ENCODE measurements around the gene IRGC. TPM values are rescaled to one million over a fixed set of nuclear protein-coding genes. Genes with fewer than 3 reads are reported as not detected.

IRGC gene
- total RNA-seq, 1 donor from 2014 or later = not detected

DNA sequence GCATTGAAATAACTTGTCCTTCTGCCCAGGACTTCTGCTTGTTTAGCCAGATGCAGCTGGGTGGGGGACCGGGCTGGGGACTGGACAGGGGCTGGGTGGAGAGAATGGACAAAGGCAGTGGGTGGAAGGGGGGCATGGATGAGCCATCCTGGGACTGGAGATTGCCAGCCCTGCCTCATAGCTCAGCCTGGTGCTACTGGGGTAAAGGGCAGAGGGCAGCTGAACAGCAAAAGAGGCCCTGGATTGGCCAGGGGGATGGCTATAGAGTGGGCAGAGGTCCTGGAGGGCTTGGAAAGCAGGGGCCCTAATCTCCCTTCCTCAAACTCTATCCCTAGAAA lies 28.2 kb upstream of the IRGC start:
- DNase-seq (ENCODE audit: low read depth) (no peak), FAIRE-seq (no peak)
- no peak for TF ChIP-seq CTCF (IDR thresholded peaks at IDR 0.05; ENCODE audit: insufficient read depth, low read length, severe bottlenecking)
- Histone ChIP-seq H3K36me3 (ENCODE audit: control insufficient read depth, insufficient read depth, low read length) (no peaks in the 10 kb centered on the region), H3K27me3 (ENCODE audit: control insufficient read depth, insufficient read depth, low read length) (no peaks in the 10 kb centered on the region), H3K4me3 (ENCODE audit: low read depth, low read length) (no peak overlapping the region)

DNA sequence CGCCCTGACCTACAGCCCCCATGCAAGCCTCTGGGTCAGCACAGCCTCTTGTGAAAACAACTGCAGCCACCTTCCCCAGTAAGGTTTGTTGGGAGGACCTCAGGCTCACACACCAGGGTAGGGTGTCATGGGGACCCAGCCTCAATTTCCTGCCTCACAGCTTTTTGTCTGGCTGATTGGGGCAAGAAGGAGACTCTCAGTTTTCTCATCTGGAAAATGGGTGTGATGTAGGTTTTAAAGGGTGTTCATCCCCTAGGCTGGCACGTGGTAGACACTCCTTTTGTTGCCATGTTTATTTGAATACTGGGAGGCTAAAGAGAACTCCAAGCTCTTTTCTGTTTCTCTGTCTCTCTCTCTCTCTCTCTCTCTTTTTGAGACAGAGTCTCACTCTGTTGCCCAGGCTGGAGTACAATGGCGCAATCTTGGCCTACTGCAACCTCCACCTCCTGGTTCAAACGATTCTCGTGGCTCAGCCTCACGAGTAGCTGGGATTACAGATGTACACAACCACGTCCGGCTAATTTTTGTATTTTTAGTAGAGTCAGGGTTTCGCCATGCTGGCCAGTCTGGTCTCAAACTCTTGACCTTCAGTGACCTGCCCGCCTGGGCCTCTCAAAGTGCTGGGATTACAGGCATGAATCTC lies 27.7 kb upstream of the IRGC start:
- Histone ChIP-seq H3K4me3 (ENCODE audit: low read depth, low read length) (no peak overlapping the region), H3K27me3 (ENCODE audit: control insufficient read depth, insufficient read depth, low read length) (no peaks in the 10 kb centered on the region), H3K36me3 (ENCODE audit: control insufficient read depth, insufficient read depth, low read length) (no peaks in the 10 kb centered on the region)
- DNase-seq (ENCODE audit: low read depth) (no peak), FAIRE-seq (no peak)
- no peak for TF ChIP-seq CTCF (IDR thresholded peaks at IDR 0.05; ENCODE audit: insufficient read depth, low read length, severe bottlenecking)

DNA sequence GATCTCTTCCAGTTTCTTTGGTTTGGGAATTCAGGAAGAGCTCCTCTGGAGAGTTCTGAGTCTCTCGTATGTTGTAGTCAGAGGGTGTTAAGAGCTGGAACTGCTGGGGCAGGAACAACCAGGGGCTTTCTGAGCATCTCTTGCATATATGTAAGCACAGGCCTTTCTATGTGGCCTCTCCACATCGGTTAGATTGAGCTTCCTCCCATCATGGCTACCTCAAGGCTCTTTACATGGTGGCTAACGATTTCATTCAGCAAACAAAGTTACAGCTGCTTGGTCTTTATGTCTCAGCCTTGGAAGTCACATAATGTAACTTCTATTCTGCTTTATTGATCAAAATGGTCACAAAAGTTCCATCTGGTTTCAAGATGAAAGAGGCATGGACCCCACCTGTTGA lies 25.4 kb upstream of the IRGC start:
- no peaks in the 10 kb centered on the region for H3K27me3 ChIP-seq (ENCODE audit: control insufficient read depth, insufficient read depth, low read length)
- no peak overlapping the region for H3K4me3 ChIP-seq (ENCODE audit: low read depth, low read length)
- DNase-seq (ENCODE audit: low read depth) (no peak), FAIRE-seq (no peak)
- no peak for TF ChIP-seq CTCF (IDR thresholded peaks at IDR 0.05; ENCODE audit: insufficient read depth, low read length, severe bottlenecking)
- H3K36me3 ChIP-seq (ENCODE audit: control insufficient read depth, insufficient read depth, low read length) = no peaks in the 10 kb centered on the region

DNA sequence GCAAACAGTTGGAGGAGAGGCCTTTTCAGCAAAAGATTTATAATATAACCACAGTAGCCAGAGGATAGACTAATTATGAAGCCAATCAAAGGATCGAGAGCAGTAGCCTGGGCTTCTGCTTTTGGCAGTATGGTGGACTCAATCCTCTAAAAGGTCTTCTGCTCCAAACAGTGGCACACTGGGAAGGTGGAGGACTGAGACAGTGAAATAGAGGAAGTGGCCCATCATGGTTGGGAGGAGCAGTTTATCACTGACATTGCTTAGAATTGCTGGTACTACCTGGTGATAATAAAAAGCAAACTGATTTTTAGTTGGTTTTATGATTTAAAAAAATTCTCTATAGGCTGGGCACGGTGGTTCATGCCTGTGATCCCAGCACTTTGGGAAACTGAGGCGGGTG lies 25.0 kb upstream of the IRGC start:
- no peak for FAIRE-seq
- H3K27me3 ChIP-seq (ENCODE audit: control insufficient read depth, insufficient read depth, low read length) = no peaks in the 10 kb centered on the region
- TF ChIP-seq CTCF (IDR thresholded peaks at IDR 0.05; ENCODE audit: insufficient read depth, low read length, severe bottlenecking) = no peak
- no peak overlapping the region for H3K4me3 ChIP-seq (ENCODE audit: low read depth, low read length)
- DNase-seq (ENCODE audit: low read depth) = no peak
- H3K36me3 ChIP-seq (ENCODE audit: control insufficient read depth, insufficient read depth, low read length) = no peaks in the 10 kb centered on the region

GRCh38 chr19:43691755-43692154 lies 24.1 kb upstream of the IRGC start:
- FAIRE-seq = no peak
- Histone ChIP-seq H3K36me3 (ENCODE audit: control insufficient read depth, insufficient read depth, low read length) (no peaks in the 10 kb centered on the region), H3K4me3 (ENCODE audit: low read depth, low read length) (no peak overlapping the region), H3K27me3 (ENCODE audit: control insufficient read depth, insufficient read depth, low read length) (no peaks in the 10 kb centered on the region)
- DNase-seq (ENCODE audit: low read depth) = no peak
- no peak for TF ChIP-seq CTCF (IDR thresholded peaks at IDR 0.05; ENCODE audit: insufficient read depth, low read length, severe bottlenecking)

GRCh38 chr19:43692385-43692784 lies 23.5 kb upstream of the IRGC start:
- H3K36me3 ChIP-seq (ENCODE audit: control insufficient read depth, insufficient read depth, low read length) = no peaks in the 10 kb centered on the region
- no peaks in the 10 kb centered on the region for H3K27me3 ChIP-seq (ENCODE audit: control insufficient read depth, insufficient read depth, low read length)
- TF ChIP-seq CTCF (IDR thresholded peaks at IDR 0.05; ENCODE audit: insufficient read depth, low read length, severe bottlenecking) = no peak
- FAIRE-seq (no peak), DNase-seq (ENCODE audit: low read depth) (no peak)
- no peak overlapping the region for H3K4me3 ChIP-seq (ENCODE audit: low read depth, low read length)

Data from bronchial epithelial cell (primary cell).